ENCODE results near the gene ZNF367. TPM values are rescaled to one million over a fixed set of nuclear protein-coding genes. Genes with fewer than 3 reads are reported as not detected.

ZNF367 gene
- total and polyA plus RNA-seq, 9 of the 15 experiments (the other 6 are each of a cell fraction or from before 2014, with no cell fraction given): 2.7 to 14.4 (median 10.0) TPM

DNA sequence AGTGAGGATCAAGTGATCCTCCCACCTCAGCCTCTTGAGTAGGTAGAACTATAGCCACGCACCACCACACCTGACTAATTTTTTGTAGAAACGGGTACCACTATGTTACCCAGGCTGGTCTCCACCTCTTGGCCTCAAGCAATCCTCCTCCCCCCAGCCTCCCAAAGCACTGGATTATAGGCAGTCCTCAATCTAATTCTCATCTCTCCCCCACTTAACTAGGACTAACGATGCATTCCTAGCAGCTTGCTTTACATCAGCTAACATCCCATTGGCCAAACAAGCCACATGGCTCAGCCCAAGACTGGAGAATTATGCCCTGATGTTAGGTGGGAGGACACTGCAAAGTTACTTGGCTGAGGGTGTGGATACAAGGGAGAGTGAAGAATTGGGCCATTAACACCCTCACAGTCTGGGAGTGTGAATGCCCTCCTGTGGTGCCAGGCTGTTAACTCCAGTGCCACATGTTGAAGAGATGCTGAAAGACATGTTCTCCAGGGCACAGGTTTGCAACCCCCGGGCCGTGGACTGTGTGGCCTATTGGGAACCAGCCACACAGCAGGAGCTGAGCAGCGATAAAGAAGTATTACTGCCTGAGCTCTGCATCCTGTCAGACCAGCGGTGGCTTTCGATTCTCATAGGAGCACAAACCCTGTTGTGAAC, 5.3 kb upstream of the ZNF367 start (continued):
- peak; percentile 46 for TF ChIP-seq MGA (IDR thresholded peaks at IDR 0.05)
- TF ChIP-seq CCAR2 (IDR thresholded peaks at IDR 0.05; ENCODE audit: low read depth, low read length): no peak
- no peak for TF ChIP-seq ZNF316 (IDR thresholded peaks at IDR 0.05)
- TF ChIP-seq ZNF253 (CRISPR knock-in tag; conservative IDR thresholded peaks at IDR 0.05): no peak
- TF ChIP-seq ETV1 (tag; conservative IDR thresholded peaks at IDR 0.05; ENCODE audit: low read depth): 0 out of 2 replicates have a peak, but pooled peaks have one; percentile 27
- peak; percentile 86 for TF ChIP-seq PRDM10 (IDR thresholded peaks at IDR 0.05; ENCODE audit: partially characterized antibody)
- 0 out of 4 replicates have a peak, but pooled peaks of 1 of the 2 experiments have one; percentile 21 for TF ChIP-seq RCOR1 (IDR thresholded peaks at IDR 0.05; ENCODE audit: borderline replicate concordance in 1 of 2, low read depth in 2 of 2, low read length in 2 of 2)
- TF ChIP-seq, protein P1, sequence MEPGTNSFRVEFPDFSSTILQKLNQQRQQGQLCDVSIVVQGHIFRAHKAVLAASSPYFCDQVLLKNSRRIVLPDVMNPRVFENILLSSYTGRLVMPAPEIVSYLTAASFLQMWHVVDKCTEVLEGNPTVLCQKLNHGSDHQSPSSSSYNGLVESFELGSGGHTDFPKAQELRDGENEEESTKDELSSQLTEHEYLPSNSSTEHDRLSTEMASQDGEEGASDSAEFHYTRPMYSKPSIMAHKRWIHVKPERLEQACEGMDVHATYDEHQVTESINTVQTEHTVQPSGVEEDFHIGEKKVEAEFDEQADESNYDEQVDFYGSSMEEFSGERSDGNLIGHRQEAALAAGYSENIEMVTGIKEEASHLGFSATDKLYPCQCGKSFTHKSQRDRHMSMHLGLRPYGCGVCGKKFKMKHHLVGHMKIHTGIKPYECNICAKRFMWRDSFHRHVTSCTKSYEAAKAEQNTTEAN (CRISPR knock-in tag; IDR thresholded peaks at IDR 0.05): no peak
- TF ChIP-seq SIRT6 (IDR thresholded peaks at IDR 0.05; ENCODE audit: low read depth, low read length): no peak
- TF ChIP-seq L3MBTL2 (IDR thresholded peaks at IDR 0.05): peak; percentile 40

Data from K562 (cell line).